ENCODE data around the gene BRPF1. TPM values are rescaled to one million over a fixed set of nuclear protein-coding genes. Genes with fewer than 3 reads are reported as not detected.

The BRPF1 gene
- total and polyA plus RNA-seq, 10 of the 15 experiments (the other 5 are each of a cell fraction or from before 2014, with no cell fraction given), result 1.2 to 25.3 (median 13.6) TPM

- Histone ChIP-seq H4K20me1 (ENCODE audit: control insufficient read depth, insufficient read depth) (no peaks in the 10 kb centered on the region), H3K4me1 (ENCODE audit: control insufficient read depth, insufficient read depth, low read length) (peaks cover 21% of the 10 kb centered on the region), H3K4me2 (ENCODE audit: control insufficient read depth, insufficient read depth) (no peak overlapping the region), H3K9me3 (replicated peaks; ENCODE audit: control insufficient read depth, insufficient read depth, low read length) (no peaks in the 10 kb centered on the region), H3K27ac (ENCODE audit: control insufficient read depth, insufficient read depth) (no peak overlapping the region), H3K4me3 (no peak overlapping the region), H3K9ac (ENCODE audit: control insufficient read depth, insufficient read depth, low read length) (no peak overlapping the region), H3K27me3 (replicated peaks in 1 of 2; ENCODE audit: control insufficient read depth in 2 of 2, insufficient read depth in 2 of 2, low read length in 1 of 2) (no peaks in the 10 kb centered on the region), H3K36me3 (ENCODE audit: control insufficient read depth in 2 of 2, insufficient read depth in 2 of 2, low read length in 1 of 2) (peaks cover 21 to 27% of the 10 kb centered on the region in 2 experiments), H2AFZ (ENCODE audit: control insufficient read depth, low read depth, low read length) (no peak overlapping the region), H3K79me2 (ENCODE audit: control insufficient read depth, insufficient read depth, low read length) (peaks cover 15% of the 10 kb centered on the region)
- ChIA-PET POLR2A (no interaction called here), SMC1A (ENCODE audit: uncharacterized antibody, unreplicated experiment) (interaction anchor here (2.6 kb wide), 1 partner anchor 16 kb away, joined by 16 read pairs; the partner anchor contains the start of gene BRPF1), RAD21 (ENCODE audit: unreplicated experiment) (no interaction called here), CTCF (interaction anchor here (3.2 kb wide), 1 partner anchor 15 kb away, joined by 24 read pairs; the partner anchor contains the start of gene BRPF1)
- TF ChIP-seq EZH2 (IDR thresholded peaks at IDR 0.05; ENCODE audit: borderline replicate concordance, control insufficient read depth, low read depth, low read length) (no peak), CHD2 (IDR thresholded peaks at IDR 0.05; ENCODE audit: borderline replicate concordance, low read depth, low read length) (no peak), USF2 (IDR thresholded peaks at IDR 0.05; ENCODE audit: borderline replicate concordance, low read depth, low read length) (no peak), BACH1 (IDR thresholded peaks at IDR 0.05; ENCODE audit: borderline replicate concordance) (no peak), STAT1 (conservative IDR thresholded peaks at IDR 0.05) (no peak), SMAD5 (IDR thresholded peaks at IDR 0.05; ENCODE audit: low read depth) (no peak), TCF7 (IDR thresholded peaks at IDR 0.05; ENCODE audit: borderline replicate concordance) (no peak), POLR2AphosphoS5 (IDR thresholded peaks at IDR 0.05; ENCODE audit: low read length) (no peak), ZNF274 (IDR thresholded peaks at IDR 0.05; ENCODE audit: insufficient read depth, insufficient read length) (no peak), SREBF1 (IDR thresholded peaks at IDR 0.05; ENCODE audit: low read length) (no peak)
- TF ChIP-seq, protein P1, sequence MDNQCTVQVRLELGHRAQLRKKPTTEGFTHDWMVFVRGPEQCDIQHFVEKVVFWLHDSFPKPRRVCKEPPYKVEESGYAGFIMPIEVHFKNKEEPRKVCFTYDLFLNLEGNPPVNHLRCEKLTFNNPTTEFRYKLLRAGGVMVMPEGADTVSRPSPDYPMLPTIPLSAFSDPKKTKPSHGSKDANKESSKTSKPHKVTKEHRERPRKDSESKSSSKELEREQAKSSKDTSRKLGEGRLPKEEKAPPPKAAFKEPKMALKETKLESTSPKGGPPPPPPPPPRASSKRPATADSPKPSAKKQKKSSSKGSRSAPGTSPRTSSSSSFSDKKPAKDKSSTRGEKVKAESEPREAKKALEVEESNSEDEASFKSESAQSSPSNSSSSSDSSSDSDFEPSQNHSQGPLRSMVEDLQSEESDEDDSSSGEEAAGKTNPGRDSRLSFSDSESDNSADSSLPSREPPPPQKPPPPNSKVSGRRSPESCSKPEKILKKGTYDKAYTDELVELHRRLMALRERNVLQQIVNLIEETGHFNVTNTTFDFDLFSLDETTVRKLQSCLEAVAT (IDR thresholded peaks at IDR 0.05), result no peak
- BruUV-seq (replicated peaks), result no TSS peak
- ATAC-seq, result no peak
- DNase-seq (ENCODE audit: low read depth, low spot score), result no peak
- FAIRE-seq, result no peak
- in situ Hi-C loops (cut with MboI) (no loop called here), intact Hi-C loops (cut with micrococcal nuclease; ENCODE audit: unreplicated experiment) (no loop called here)
- 100% methylated on average over 2 of the region's 2 CpGs for WGBS (ENCODE audit: insufficient coverage, insufficient replicate concordance, low lambda C conversion rate, missing lambda C conversion rate)
These were observed 16.5 kb downstream of the BRPF1 start for GRCh38 chr3:9748031-9748430.

All from GM12878 (cell line).